Common myeloid progenitor, CD34-positive (primary cell): ENCODE results near the gene MAPK1. TPM values are rescaled to one million over a fixed set of nuclear protein-coding genes. Genes with fewer than 3 reads are reported as not detected.
"Not testable (repeated sequence)": the region's sequence is repeated elsewhere in the genome, so short reads cannot be mapped to it uniquely, and the experiment has no call there.

ENCODE experiments used
- CTCF ChIA-PET: fragments of 350-600 bp; sonication (Branson Sonifier 250); formaldehyde crosslinking; loops from one replicate; lab custom pipeline; 2021; ENCODE audit warnings: antibody characterized with exemption; lab: Charles Lee
- POLR2A ChIA-PET: fragments of 350-600 bp; sonication (Branson Sonifier 250); formaldehyde crosslinking; loops from one replicate; lab custom pipeline; 2021; ENCODE audit warnings: antibody characterized with exemption; lab: Charles Lee
- DNase-seq, 3 donors: peaks; one replicate each; pipeline versions ENCODE4 v3.0.0 to v3.0.0-alpha.2; 2013
- H3K27ac ChIP-seq, 2 experiments: 1 replicate in 1 of 2; 2 replicates in 1 of 2; pipeline ENCODE4 v1.7.0; 2013; ENCODE audit warnings: inconsistent platforms in 2 of 2, low read length in 2 of 2, mild to moderate bottlenecking in 2 of 2, low read depth in 1 of 2, moderate library complexity in 1 of 2; ENCODE audit not compliant: severe bottlenecking in 2 of 2, insufficient read depth in 1 of 2, poor library complexity in 1 of 2
- H3K27me3 ChIP-seq, 5 experiments: replicated peaks in 2 of 5; 1 replicate in 3 of 5; 2 replicates in 2 of 5; pipeline versions ENCODE4 v1.6.1 to v1.7.0; 2013; ENCODE audit warnings: low read length in 4 of 5, mild to moderate bottlenecking in 2 of 5, moderate library complexity in 2 of 5, inconsistent platforms in 1 of 5; ENCODE audit not compliant: insufficient read depth in 5 of 5, control insufficient read depth in 4 of 5
- H3K36me3 ChIP-seq, 4 experiments: 1 replicate in 2 of 4; 2 replicates in 2 of 4; pipeline versions ENCODE4 v1.6.1 to v1.7.0; 2013; ENCODE audit warnings: low read length in 3 of 4, control low read depth in 1 of 4, mild to moderate bottlenecking in 1 of 4; ENCODE audit not compliant: control insufficient read depth in 4 of 4, insufficient read depth in 4 of 4
- H3K4me1 ChIP-seq, 4 experiments: 1 replicate in 3 of 4; 2 replicates in 1 of 4; pipeline versions ENCODE4 v1.6.1 to v1.7.1; 2013; ENCODE audit warnings: low read length in 3 of 4, mild to moderate bottlenecking in 3 of 4, control low read depth in 1 of 4, inconsistent platforms in 1 of 4, moderate library complexity in 1 of 4; ENCODE audit not compliant: control insufficient read depth in 4 of 4, insufficient read depth in 4 of 4; ENCODE audit errors: control extremely low read depth in 1 of 4
- H3K4me3 ChIP-seq, 7 experiments: 1 replicate in 4 of 7; 2 replicates in 3 of 7; pipeline versions ENCODE4 v1.5.1 to v1.7.0; 2013; ENCODE audit warnings: mild to moderate bottlenecking in 7 of 7, low read length in 6 of 7, moderate library complexity in 6 of 7, inconsistent platforms in 2 of 7, low read depth in 2 of 7, control low read depth in 1 of 7; ENCODE audit not compliant: insufficient read depth in 4 of 7, control insufficient read depth in 1 of 7; ENCODE audit errors: extremely low read depth in 1 of 7
- H3K9me3 ChIP-seq, 5 experiments: 1 replicate in 4 of 5; 2 replicates in 1 of 5; pipeline versions ENCODE4 v1.6.1 to v1.7.1; 2013; ENCODE audit warnings: low read length in 4 of 5, mild to moderate bottlenecking in 2 of 5, inconsistent platforms in 1 of 5, low read depth in 1 of 5, moderate library complexity in 1 of 5; ENCODE audit not compliant: control insufficient read depth in 4 of 5, insufficient read depth in 2 of 5; ENCODE audit errors: control extremely low read depth in 1 of 5
- WGBS: methylation state at CpG from one replicate; pipeline ENCODE4 v1.1.5; 2013; ENCODE audit not compliant: insufficient coverage; 5-methylcytosine and 5-hydroxymethylcytosine counted together
- polyA plus RNA-seq: library from polyadenylated mRNA; unstranded; fragments of 120-200 nt; gene quantifications from one replicate; pipeline ENCODE4 v1.2.1, GENCODE V29; 2013

MAPK1 gene
- polyA plus RNA-seq: 53.3 TPM

DNA sequence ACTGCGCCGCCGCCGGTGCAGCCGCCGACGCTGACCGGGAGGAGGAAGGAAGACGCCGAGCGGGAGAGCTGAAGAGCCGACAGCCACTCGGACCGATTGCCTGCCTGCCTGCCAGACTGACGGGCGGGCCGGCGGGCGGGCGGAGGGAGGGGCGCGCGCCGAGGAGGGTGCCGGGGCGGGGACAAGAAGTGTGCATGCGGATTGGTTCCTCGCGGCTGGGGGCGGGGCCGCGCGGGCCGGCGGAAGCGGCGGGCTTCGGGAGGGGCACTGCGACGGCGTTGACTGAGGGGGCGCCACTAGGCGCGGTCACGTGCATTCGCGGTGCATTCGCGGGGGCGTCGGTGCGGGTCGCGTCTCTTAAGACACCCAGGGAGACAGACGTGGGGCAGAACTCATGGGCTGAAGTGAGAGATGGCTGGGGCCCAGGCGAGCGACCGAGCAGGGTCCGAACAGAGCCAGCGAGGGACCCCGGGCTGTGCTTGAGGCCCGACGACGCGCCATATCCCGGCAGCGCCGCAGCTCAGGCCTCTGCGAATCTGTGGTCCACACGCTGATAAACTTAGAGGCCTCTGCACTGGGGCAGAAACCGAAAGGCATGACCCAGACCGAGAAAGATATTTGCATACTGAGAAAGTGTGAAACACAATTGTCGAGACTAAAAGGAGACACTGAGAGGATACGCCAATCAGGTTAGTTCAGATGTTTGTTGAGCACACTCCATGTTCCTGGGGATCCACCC lies at the start of gene MAPK1:
Gene MAPK1 (minus strand): TSS at position 118 of the 739 bp plus-strand sequence. CDS start 205 bp downstream, outside the sequence.
- peaks cover 10 to 39% (median 23%) of the 10 kb centered on the region in 4 experiments for H3K4me1 ChIP-seq
- peak within 1 kb of the TSS; percentile 61 to 97 (median 89) for H3K4me3 ChIP-seq
- POLR2A ChIA-PET: interaction anchor here (0.7 to 1.5 kb wide), 3 partner anchors 9 to 91 kb away, joined by 3 to 8 read pairs (median 6); no protein-coding TSS in a partner anchor
- CTCF ChIA-PET: no interaction called here
- H3K27me3 ChIP-seq: no peaks in the 10 kb centered on the region
- H3K36me3 ChIP-seq: no peaks in the 10 kb centered on the region
- H3K27ac ChIP-seq: peak within 1 kb of the TSS; percentile 79 to 94
- DNase-seq: peak; percentile 92 to 98 (median 96)
- 0% methylated on average over 63 of the region's 74 CpGs for WGBS
- H3K9me3 ChIP-seq: no peaks in the 10 kb centered on the region

GRCh38 chr22:21916309-21916918 lies 49.0 kb upstream of the MAPK1 start:
- Histone ChIP-seq H3K4me1 (no peaks in the 10 kb centered on the region), H3K4me3 (no peak overlapping the region), H3K27me3 (no peaks in the 10 kb centered on the region), H3K36me3 (peaks cover 3 to 26% (median 18%) of the 10 kb centered on the region in 4 experiments), H3K9me3 (no peaks in the 10 kb centered on the region), H3K27ac (no peak overlapping the region)
- ChIA-PET CTCF (interaction anchor here (1.0 to 2.2 kb wide), 5 partner anchors 12 to 132 kb away, joined by 3 to 10 read pairs (median 5); no protein-coding TSS in a partner anchor), POLR2A (interaction anchor here (0.6 kb wide), 1 partner anchor 245 kb away, joined by 4 read pairs; no protein-coding TSS in a partner anchor)
- WGBS: 100% methylated on average over 2 of the region's 4 CpGs
- no peak for DNase-seq

DNA sequence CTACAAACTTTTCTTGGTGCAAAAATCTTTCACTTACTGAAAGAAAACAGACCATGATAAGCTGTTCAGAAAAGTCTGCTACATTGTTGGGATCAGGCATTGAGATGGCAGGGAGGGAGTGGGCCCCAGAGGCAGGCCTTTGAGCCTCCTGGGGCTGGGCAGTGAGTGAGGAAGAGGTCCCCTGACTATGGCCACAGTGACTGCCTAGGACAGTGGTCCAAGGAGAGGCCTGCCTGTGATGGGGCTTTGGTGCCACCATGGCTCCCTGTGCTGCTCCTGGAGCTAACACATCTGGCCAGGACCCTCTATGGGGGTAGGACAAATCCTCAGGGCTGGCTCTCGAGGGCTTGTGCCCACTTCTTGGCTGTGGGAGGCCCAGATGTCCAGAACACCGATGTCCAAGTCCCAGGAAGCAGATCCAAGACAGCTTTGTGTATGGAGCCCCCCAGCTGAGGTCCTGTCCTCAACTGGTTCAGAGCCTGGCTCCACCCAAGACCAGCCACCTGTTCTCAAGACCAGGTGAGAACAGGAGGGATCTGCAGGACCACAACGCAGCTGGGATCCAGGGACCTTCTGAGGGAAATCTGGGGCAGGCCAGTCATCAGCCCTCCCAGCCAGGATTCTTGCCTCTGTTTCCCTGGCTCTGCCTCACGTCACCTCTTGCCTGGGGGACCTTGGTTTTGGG lies 48.3 kb upstream of the MAPK1 start:
- H3K27ac ChIP-seq: no peak overlapping the region
- POLR2A ChIA-PET: interaction anchor here (0.6 kb wide), 1 partner anchor 245 kb away, joined by 4 read pairs; no protein-coding TSS in a partner anchor
- no peak overlapping the region for H3K4me3 ChIP-seq
- DNase-seq: no peak
- H3K27me3 ChIP-seq: no peaks in the 10 kb centered on the region
- 94% methylated on average over 2 of the region's 4 CpGs for WGBS
- CTCF ChIA-PET: interaction anchor here (1.0 to 2.2 kb wide), 5 partner anchors 13 to 131 kb away, joined by 3 to 7 read pairs (median 5); no protein-coding TSS in a partner anchor
- peaks cover 3 to 20% (median 15%) of the 10 kb centered on the region in 4 experiments for H3K36me3 ChIP-seq
- no peaks in the 10 kb centered on the region for H3K9me3 ChIP-seq
- H3K4me1 ChIP-seq: no peaks in the 10 kb centered on the region

DNA sequence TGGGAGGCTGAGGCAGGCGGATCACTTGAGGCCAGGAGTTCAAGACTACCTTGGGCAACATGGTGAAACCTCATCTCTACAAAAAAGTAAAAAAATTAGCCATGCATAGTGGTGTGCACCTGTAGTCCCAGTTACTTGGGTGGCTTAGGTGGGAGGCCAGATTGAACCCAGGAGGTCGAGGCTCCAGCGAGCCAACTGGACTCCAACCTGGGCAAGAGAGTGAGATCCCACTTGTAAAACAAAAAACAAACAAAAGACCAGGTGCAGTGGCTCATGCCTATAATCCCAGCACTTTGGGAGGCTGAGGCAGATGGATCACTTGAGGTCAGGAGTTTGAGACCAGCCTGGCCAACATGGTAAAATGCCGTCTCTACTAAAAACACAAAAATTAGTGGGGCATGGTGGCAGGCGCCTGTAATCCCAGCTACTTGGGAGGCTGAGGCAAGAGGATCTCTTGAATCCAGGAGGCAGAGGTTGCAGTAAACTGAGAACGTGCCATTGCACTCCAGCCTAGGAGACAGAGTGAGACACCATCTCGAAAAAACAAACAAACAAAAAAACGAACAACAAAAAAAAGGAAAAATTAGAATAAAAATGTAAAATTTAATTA lies 46.7 kb upstream of the MAPK1 start:
- H3K27ac ChIP-seq, H3K4me1 ChIP-seq, POLR2A ChIA-PET, H3K9me3 ChIP-seq, H3K4me3 ChIP-seq, H3K27me3 ChIP-seq, DNase-seq, H3K36me3 ChIP-seq: not testable (repeated sequence)
- 100% methylated on average over 1 of the region's 8 CpGs for WGBS
- CTCF ChIA-PET: interaction anchor here (1.6 kb wide), 1 partner anchor 23 kb away, joined by 7 read pairs; no protein-coding TSS in a partner anchor

GRCh38 chr22:21910367-21910766 lies 42.9 kb upstream of the MAPK1 start:
- H3K9me3 ChIP-seq, DNase-seq, H3K36me3 ChIP-seq, H3K27me3 ChIP-seq, H3K4me3 ChIP-seq, CTCF ChIA-PET, H3K27ac ChIP-seq, POLR2A ChIA-PET, H3K4me1 ChIP-seq: not testable (repeated sequence)
- WGBS: 100% methylated on average over 3 of the region's 4 CpGs

- 94% methylated on average over 2 of the region's 2 CpGs for WGBS
- Histone ChIP-seq H3K36me3 (no peaks in the 10 kb centered on the region), H3K27me3 (no peaks in the 10 kb centered on the region), H3K4me1 (no peaks in the 10 kb centered on the region), H3K27ac (no peak overlapping the region), H3K9me3 (no peaks in the 10 kb centered on the region), H3K4me3 (no peak overlapping the region)
- DNase-seq: no peak
- ChIA-PET POLR2A (no interaction called here), CTCF (no interaction called here)
Observed at GRCh38 chr22:21909871-21910270, 42.4 kb upstream of the MAPK1 start.
